Progenitor cell of endocrine pancreas (in vitro differentiated cells): Measurements from ENCODE around the gene CNTNAP2. TPM values are rescaled to one million over a fixed set of nuclear protein-coding genes. Genes with fewer than 3 reads are reported as not detected.
A peak's percentile ranks its signal among the peaks of the same experiment; 100 is the strongest.

Experiments used
- DNase-seq: peaks from one replicate; pipeline ENCODE4 v3.0.0; 2021; ENCODE audit warnings: low spot score; ENCODE audit not compliant: unreplicated experiment
- H3K27ac Mint-ChIP-seq: 2 replicates; pipeline ENCODE4 v1.8.0; 2021; ENCODE audit warnings: mild to moderate bottlenecking, moderate library complexity, mixed read lengths
- H3K27me3 Mint-ChIP-seq: 2 replicates; pipeline ENCODE4 v1.8.0; 2021; ENCODE audit warnings: mixed read lengths
- H3K36me3 Mint-ChIP-seq: 2 replicates; pipeline ENCODE4 v1.8.0; 2022; ENCODE audit warnings: mixed read lengths; ENCODE audit not compliant: insufficient read depth
- H3K4me1 Mint-ChIP-seq: 2 replicates; pipeline ENCODE4 v1.8.0; 2021; ENCODE audit warnings: low read depth, mixed read lengths
- H3K4me3 Mint-ChIP-seq: 2 replicates; pipeline ENCODE4 v1.8.0; 2021; ENCODE audit warnings: low read depth, mild to moderate bottlenecking, moderate library complexity, mixed read lengths
- H3K9me3 Mint-ChIP-seq: 2 replicates; pipeline ENCODE4 v1.8.0; 2021; ENCODE audit warnings: low read depth, mixed read lengths
- CTCF ChIP-seq: fragments of 200-600 bp; sonication (generic); IDR thresholded peaks from one replicate; pipeline ENCODE4 v1.5.0; 2021; ENCODE audit warnings: antibody characterized with exemption, mild to moderate bottlenecking; ENCODE audit not compliant: unreplicated experiment
- total RNA-seq: library from RNA; stranded (reverse); gene quantifications from 2 replicates; pipeline ENCODE4 v1.2.1, GENCODE V29; 2021

Gene CNTNAP2
- total RNA-seq, 1 donor from 2014 or later, result 6.5 TPM

DNA sequence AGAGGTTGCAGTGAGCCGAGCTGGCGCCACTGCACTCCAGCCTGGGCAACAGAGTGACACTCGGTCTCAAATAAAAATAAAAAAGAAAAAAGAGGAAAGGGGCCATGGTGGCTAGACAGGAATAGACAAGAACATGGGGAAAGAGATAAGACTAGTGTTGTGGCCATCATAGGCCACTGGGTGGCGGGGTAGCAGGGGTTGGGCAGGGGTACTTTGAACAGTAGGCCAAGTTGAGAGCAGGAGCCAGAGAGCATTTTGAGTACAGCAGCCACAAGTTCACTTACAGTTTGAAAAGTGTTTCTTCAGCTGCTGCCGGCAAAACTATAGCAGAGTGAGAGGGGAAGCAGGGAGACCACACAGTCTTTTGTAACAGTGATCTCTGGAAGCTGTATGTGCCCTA is 656.0 kb downstream of the CNTNAP2 start:
- H3K27ac Mint-ChIP-seq, result no peak overlapping the region
- no peaks in the 10 kb centered on the region for H3K27me3 Mint-ChIP-seq
- peak; percentile 49 for TF ChIP-seq CTCF
- no peak for DNase-seq
- no peaks in the 10 kb centered on the region for H3K4me1 Mint-ChIP-seq
- no peaks in the 10 kb centered on the region for H3K36me3 Mint-ChIP-seq
- H3K9me3 Mint-ChIP-seq, result no peaks in the 10 kb centered on the region
- H3K4me3 Mint-ChIP-seq, result no peak overlapping the region

DNA sequence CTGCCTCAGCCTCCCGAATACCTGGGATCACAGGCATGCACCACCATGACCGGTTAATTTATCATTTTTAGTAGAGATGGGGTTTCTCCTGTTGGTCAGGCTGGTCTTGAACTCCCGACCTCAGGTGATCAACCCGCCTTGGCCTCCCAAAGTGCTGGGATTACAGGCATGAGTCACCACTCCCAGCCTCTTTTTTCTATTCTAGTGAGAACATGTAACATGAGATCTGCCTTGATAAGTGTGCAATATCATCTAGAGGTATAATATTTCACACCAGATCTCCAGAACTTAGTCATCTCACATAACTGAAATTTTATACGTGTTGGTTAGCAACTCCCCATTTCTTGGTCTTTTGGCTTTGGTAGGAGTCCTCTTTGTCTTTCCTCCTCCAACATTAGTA is 656.9 kb downstream of the CNTNAP2 start:
- Mint-ChIP-seq H3K27ac (no peak overlapping the region), H3K9me3 (no peaks in the 10 kb centered on the region), H3K27me3 (no peaks in the 10 kb centered on the region), H3K4me1 (no peaks in the 10 kb centered on the region), H3K4me3 (no peak overlapping the region), H3K36me3 (no peaks in the 10 kb centered on the region)
- no peak for DNase-seq
- no peak for TF ChIP-seq CTCF

DNA sequence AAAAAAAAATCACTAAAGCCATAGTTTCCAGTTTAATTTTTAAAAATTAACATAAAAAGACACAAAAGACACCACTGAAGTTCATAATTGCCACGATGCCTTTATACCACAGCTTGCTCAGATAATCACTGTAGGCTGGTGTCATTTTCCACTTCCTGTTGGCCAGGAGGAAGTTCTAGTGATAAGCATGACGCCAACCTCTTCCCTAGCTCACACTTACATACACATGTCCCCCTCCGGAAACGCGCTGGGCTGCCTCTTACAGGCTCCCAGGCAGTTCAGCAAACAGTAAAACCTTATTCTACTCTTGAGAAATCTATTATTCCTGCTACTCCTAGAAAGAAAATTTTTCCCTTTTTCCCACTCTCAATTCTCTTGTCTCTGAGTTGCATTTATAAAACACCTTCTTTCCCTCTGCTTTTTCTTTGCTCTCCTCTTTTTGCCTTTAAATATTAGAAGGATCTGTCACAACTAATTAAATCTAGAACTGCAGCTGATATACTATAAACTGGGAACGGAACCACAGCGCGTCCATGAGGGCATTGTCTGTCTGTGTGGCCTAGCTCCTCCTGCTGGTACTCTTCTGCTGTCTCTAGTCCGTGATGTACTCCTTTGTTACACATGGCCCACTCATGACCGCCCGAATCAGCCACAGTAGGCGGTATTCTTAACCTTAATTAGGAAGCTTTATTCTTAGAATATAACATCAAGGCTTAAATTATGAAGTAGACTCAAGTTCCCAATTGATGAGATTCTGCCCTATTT is 664.9 kb downstream of the CNTNAP2 start:
- Mint-ChIP-seq H3K4me3 (no peak overlapping the region), H3K4me1 (no peaks in the 10 kb centered on the region), H3K9me3 (peaks cover 8% of the 10 kb centered on the region), H3K27ac (no peak overlapping the region), H3K27me3 (no peaks in the 10 kb centered on the region), H3K36me3 (peaks cover 1% of the 10 kb centered on the region)
- no peak for TF ChIP-seq CTCF
- no peak for DNase-seq

DNA sequence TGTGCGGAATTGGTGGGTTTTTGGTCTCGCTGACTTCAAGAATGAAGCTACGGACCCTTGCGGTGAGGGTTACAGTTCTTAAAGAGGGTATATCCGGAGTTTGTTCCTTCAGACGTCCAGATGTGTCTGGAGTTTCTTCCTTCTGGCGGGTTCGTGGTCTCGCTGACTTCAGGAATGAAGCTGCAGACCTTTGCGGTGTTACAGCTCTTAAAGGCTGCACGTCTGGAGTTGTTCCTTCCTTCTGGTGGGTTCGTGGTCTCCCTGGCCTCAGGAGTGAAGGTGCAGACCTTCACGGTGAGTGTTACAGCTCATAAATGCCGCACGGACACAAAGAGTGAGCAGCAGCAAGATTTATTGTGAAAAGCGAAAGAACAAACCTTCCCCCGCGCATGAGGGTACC is 670.7 kb downstream of the CNTNAP2 start:
- Mint-ChIP-seq H3K27me3 (no peaks in the 10 kb centered on the region), H3K4me1 (peaks cover 2% of the 10 kb centered on the region), H3K27ac (no peak overlapping the region), H3K9me3 (peaks cover 8% of the 10 kb centered on the region), H3K4me3 (no peak overlapping the region), H3K36me3 (no peaks in the 10 kb centered on the region)
- TF ChIP-seq CTCF, result no peak
- DNase-seq, result no peak

DNA sequence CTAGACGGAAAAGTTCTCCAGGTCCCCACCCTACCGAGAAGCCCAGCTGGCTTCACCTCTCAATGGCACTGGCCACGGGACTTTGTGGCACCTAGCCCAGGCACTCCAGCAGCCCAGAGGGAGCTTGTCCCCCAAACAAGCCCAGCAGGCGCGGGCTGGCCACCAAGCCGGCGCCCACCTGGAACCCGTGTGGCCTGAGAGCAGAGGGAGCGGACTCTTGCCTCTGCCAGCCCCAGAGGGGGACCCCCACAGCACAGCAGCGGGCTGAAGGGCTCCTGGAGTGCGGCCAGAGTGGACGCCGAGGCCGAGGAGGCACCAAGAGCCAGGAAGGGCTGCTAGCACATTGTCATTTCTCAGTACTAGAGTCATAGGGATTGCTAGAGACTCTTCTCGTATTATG is 671.4 kb downstream of the CNTNAP2 start:
- Mint-ChIP-seq H3K27me3 (no peaks in the 10 kb centered on the region), H3K4me3 (no peak overlapping the region), H3K36me3 (no peaks in the 10 kb centered on the region), H3K27ac (no peak overlapping the region), H3K4me1 (peaks cover 2% of the 10 kb centered on the region), H3K9me3 (peaks cover 8% of the 10 kb centered on the region)
- DNase-seq, result no peak
- TF ChIP-seq CTCF, result no peak
